NB4 (cell line): Measurements from ENCODE around the gene DTNB.

Experiments used
- DNase-seq: peaks from one replicate; pipeline ENCODE4 v3.0.0; 2010; ENCODE audit warnings: low read depth
- H3K4me3 ChIP-seq: one replicate; pipeline ENCODE4 v1.5.1; 2011; ENCODE audit warnings: mild to moderate bottlenecking, low read depth, low read length, moderate library complexity
- MYC ChIP-seq: IDR thresholded peaks from 2 replicates; pipeline ENCODE4 v1.6.1; 2011; ENCODE audit warnings: low read depth, low read length
- POLR2A ChIP-seq: IDR thresholded peaks from 2 replicates; pipeline ENCODE4 v1.6.1; 2011; ENCODE audit warnings: mild to moderate bottlenecking; ENCODE audit not compliant: insufficient read length; ENCODE audit errors: extremely low read depth
- TF ChIP-seq, protein P1 (sequence below): IDR thresholded peaks from one replicate; pipeline ENCODE4 v1.5.1; 2012; ENCODE audit warnings: low read depth, low read length
- TF ChIP-seq, protein P2 (sequence below): IDR thresholded peaks from 2 replicates; pipeline ENCODE4 v1.6.1; 2011; ENCODE audit warnings: low read depth, low read length

The DTNB gene

DNA sequence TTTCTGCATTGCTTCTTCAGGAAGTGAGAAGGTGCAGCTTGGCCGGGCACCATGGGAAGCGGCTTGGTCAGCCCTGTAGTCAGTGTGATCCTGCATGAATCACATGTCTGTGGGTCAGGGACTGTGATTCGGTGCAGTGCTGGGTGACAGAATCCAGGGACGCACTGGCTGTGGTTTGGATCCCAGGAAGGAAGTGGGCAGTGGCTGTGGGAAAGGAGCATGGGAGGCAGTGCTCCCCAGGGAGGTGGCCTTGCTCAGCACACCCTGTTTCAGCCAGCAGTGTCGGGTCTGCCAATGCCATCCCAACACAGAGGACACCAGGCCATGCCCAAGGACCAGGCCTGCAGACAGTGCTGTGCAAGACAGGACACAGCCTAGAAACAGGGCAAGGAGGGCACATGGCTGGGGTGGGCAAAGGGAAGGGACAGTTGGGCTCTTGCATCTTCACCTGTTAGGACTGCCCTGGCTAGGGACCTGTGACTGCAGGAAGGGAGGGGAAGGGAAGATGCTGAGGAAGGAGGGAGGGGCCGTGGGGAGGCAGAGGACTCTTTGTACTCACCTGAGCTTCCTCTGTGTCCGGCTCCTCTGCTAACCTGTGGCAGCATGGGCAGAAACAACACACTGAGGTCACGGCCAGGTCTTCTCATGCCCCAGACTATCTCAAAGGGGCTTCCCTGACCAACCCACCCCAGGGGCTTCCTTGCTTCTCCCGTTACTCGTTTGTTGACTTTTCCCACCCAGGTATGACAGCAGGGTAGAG lies 294.5 kb downstream of the DTNB start:
- TF ChIP-seq, protein P1, sequence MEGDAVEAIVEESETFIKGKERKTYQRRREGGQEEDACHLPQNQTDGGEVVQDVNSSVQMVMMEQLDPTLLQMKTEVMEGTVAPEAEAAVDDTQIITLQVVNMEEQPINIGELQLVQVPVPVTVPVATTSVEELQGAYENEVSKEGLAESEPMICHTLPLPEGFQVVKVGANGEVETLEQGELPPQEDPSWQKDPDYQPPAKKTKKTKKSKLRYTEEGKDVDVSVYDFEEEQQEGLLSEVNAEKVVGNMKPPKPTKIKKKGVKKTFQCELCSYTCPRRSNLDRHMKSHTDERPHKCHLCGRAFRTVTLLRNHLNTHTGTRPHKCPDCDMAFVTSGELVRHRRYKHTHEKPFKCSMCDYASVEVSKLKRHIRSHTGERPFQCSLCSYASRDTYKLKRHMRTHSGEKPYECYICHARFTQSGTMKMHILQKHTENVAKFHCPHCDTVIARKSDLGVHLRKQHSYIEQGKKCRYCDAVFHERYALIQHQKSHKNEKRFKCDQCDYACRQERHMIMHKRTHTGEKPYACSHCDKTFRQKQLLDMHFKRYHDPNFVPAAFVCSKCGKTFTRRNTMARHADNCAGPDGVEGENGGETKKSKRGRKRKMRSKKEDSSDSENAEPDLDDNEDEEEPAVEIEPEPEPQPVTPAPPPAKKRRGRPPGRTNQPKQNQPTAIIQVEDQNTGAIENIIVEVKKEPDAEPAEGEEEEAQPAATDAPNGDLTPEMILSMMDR, result no peak
- TF ChIP-seq MYC (no peak), POLR2A (no peak)
- TF ChIP-seq, protein P2, sequence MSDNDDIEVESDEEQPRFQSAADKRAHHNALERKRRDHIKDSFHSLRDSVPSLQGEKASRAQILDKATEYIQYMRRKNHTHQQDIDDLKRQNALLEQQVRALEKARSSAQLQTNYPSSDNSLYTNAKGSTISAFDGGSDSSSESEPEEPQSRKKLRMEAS, result no peak
- H3K4me3 ChIP-seq, result no peak overlapping the region
- peak; percentile 55 for DNase-seq

DNA sequence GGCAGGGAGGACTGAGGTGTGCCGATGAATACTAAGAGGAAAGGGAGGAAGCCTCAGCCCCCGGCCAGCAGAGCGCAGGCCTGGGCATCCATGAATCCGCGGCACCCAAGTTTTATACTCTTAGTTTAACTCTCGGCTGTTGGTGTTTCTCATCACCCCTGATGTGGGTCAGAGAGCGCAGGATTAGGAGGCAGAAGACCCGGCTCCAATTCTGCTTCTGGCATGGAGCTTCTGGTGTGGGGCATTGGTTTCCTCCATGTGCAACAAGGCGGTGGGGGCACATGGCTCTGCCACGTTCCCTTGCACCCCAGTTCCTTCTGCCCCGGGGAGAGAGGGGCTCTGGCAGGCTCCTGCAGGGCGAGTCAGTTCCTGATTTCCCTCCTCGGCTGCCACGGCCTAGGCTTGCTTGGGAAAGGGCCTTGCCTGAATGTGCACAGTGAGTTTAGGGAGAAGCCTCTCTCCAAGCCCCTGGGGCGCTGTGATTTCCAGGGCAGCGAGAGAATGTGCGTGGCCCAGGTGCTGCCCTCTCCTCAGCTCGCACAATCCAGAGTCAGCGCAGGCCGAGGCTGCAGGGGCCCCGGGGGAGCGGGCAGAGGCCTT lies 295.5 kb downstream of the DTNB start:
- no peak for DNase-seq
- no peak overlapping the region for H3K4me3 ChIP-seq

DNA sequence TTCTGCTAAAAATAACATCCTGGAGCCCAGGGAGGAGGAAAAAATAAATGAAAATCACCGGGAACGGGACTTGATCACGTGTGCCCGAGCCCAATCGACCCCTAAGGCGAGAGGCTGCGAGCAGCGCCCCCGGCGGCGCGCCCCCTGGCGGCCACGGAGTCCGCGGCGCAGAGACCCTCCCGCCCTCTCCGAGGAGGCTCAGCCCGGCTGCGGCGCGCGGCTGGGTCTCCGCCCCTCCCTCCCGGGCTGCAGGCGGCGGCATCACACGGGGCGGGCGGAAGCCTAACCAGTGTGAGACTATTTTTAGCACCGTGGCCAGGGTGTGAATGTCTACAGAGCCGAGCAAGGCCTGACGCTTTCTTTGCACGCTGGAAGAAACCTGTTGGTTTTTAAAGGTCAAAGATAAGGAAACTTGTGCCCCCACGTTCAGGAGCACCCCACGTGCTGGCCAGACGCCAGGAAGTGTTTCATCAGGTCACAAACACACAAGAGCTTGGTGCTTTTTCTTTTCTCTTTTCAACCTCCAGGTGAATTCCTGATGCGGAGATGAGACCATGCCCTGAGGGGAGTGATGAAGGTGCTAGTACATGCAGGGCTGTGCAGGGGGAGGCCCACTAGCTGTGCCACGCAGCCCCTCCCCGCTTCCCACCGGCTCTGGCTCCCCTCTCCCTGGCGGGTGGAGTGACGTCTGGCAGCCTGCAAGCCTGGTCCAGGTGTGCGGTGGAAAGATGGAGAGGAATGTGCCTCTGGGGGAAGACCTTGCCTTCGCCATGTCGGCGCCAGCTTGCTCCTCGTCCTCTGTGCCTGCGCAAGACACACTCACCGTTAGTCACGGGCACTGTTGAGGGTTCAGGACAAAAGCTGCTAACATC lies 296.4 kb downstream of the DTNB start:
- peak; percentile 95 for DNase-seq
- no peak overlapping the region for H3K4me3 ChIP-seq
- TF ChIP-seq MYC, result peak; percentile 42
- TF ChIP-seq POLR2A, result peak; percentile 43
- TF ChIP-seq, protein P1, result peak; percentile 78
- TF ChIP-seq, protein P2, result peak; percentile 72

More for the DNA sequence above, 295.5 kb downstream of the DTNB start:
- TF ChIP-seq POLR2A, result no peak
- TF ChIP-seq, protein P1, result no peak
- no peak for TF ChIP-seq MYC
- TF ChIP-seq, protein P2, result no peak

DNA sequence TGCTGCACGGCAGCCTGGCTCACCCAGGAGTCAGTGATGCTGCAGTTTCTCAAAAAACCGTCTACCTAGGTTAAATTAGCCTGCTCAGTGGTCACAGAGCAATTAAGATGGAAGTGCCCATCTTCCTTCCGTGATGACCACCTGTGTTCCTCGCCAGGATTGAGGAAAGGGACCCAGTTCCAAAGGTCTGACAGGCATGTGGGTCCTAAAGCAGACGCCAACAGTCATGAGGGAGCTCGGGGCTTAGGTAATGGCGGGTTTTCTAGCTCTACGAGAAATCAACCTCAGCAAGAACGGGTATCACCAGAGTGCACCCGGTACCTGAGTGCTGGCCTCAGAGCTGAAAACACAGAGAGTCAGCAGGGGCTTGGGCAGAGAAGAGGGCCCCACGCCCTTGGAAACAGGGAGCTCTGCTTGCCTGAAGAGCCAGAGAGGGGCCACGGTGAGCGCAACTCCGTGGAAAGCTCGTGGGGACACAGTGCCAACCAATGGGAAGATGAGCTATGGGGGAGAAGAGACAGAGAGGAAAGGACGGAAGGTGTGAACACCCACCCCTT lies 297.3 kb downstream of the DTNB start:
- TF ChIP-seq POLR2A (no peak), MYC (no peak)
- TF ChIP-seq, protein P2, result no peak
- TF ChIP-seq, protein P1, result no peak
- no peak for DNase-seq
- no peak overlapping the region for H3K4me3 ChIP-seq

DNA sequence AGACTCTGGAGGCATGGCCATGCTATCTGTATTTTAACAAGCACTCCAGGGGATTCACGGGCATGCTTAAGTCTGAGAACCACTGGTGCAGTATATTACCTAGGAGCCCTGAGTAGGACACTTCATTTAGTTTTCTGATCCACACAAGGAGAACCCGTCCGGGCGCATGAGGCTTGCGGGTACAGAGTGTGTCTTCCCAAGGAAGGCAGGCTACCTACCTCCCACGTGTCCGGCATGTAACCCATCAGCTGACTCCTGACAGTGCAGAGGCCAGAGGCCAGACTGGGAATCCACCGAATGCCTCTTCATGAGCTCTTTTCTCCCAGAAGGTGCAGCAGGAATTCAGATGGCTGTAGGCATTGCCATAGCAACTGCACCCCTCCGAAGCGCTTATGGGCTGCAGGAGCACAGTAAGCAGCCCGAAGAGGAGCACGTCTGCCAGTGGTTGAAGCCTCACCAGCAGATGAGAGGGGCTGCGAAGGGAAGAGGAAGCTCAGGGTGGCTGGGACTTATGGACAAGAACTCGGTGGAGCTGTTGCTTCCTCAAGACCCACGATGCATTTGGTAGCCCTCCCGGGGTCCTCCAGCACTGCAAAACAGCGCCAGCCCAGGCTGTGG lies 297.9 kb downstream of the DTNB start:
- TF ChIP-seq, protein P2, result no peak
- no peak for TF ChIP-seq MYC
- no peak for TF ChIP-seq POLR2A
- TF ChIP-seq, protein P1, result no peak
- DNase-seq, result no peak

More for the DNA sequence above, 297.9 kb downstream of the DTNB start:
- no peak overlapping the region for H3K4me3 ChIP-seq
